Measurements from ENCODE around the gene TBL3. TPM values are rescaled to one million over a fixed set of nuclear protein-coding genes. Genes with fewer than 3 reads are reported as not detected.

The TBL3 gene
- total and polyA plus RNA-seq, 4 donors, result 23.9 to 58.8 (median 44.1) TPM

DNA sequence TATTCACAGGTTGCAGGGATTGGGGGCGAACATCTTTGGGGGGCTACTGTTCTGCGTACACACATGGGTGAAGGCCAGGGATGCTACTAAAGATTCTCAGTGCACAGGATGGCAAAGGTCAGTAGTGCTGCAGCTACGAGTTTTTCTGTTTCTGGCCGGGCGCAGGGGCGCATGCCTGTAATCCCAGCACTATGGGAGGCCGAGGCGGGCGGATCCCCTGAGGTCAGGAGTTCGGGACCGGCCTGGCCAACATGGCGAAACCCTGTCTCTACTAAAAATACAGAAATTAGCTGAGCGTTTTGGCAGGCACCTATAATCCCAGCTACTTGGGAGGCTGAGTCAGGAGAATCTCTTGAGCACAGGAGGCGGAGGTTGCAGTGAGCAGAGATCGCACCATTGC, 41.7 kb downstream of the TBL3 start:
- WGBS, 2 donors, result 90 to 94% methylated on average over 15 of the region's 15 CpGs
- peaks cover 0 to 12% (median 6%) of the 10 kb centered on the region in 5 donors for H3K4me1 ChIP-seq (ENCODE audit: control insufficient read depth in 5 of 5, insufficient read depth in 5 of 5, low read length in 5 of 5)
- no peak overlapping the region for H3K9ac ChIP-seq (ENCODE audit: insufficient read depth in 1 of 2, low read length in 2 of 2)
- no peak for TF ChIP-seq CTCF (IDR thresholded peaks at IDR 0.05; ENCODE audit: control extremely low read depth, extremely low read depth)
- DNase-seq (no peak), ATAC-seq (ENCODE audit: insufficient read depth, low FRiP score) (no peak)
- H3K27ac ChIP-seq (ENCODE audit: low read depth in 1 of 2, low read length in 1 of 2), result no peak overlapping the region
- H3K36me3 ChIP-seq (ENCODE audit: control insufficient read depth in 4 of 4, insufficient read depth in 4 of 4, low read length in 4 of 4), result no peaks in the 10 kb centered on the region
- no peak overlapping the region for H3K4me3 ChIP-seq
- H3K27me3 ChIP-seq (ENCODE audit: control insufficient read depth in 3 of 3, insufficient read depth in 3 of 3, low read length in 2 of 3), result no peaks in the 10 kb centered on the region
- no peaks in the 10 kb centered on the region for H3K9me3 ChIP-seq (ENCODE audit: control insufficient read depth in 4 of 4, insufficient read depth in 3 of 4, low read length in 3 of 4)

DNA sequence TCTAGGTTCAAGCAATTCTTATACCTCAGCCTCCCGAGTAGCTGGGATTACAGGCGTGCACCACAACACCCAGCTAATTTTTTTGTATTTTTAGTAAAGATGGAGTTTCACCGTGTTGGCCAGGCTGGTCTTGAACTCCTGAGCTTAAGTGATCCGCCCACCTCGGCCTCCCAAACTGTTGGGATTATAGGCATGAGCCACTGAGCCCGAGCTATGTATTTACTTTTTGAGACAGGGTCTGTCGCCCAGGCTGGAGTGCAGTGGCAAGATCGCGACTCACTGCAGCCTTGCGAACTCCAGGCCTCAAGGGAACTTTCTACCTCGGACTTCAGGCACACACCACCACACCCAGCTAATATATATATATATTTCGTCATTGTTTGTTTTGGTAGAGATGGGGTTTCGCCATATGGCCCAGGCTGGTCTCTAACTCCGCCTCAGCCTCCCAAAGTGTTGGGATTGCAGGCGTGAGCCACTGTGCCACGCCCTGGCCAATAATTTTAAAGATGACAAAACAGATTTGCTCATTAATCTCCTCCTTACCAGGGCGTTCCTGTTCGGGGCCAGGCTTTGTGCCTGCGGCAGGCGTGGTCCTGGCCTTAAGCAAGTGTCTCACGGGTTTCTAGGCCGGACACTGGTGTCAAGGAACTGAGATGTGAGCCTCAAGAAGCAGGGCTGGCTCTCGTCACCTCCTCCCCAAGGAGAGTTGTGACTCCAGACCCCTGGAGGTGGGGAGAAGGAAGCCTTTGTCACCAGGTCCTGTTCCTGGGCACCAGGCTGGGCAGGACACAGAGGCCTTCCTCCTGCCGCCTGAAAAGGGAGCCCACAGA, 43.5 kb downstream of the TBL3 start:
- DNase-seq (no peak), ATAC-seq (ENCODE audit: insufficient read depth, low FRiP score) (peak; percentile 62)
- H3K4me3 ChIP-seq, result no peak overlapping the region
- TF ChIP-seq CTCF (IDR thresholded peaks at IDR 0.05; ENCODE audit: control extremely low read depth, extremely low read depth), result no peak
- no peaks in the 10 kb centered on the region for H3K9me3 ChIP-seq (ENCODE audit: control insufficient read depth in 4 of 4, insufficient read depth in 3 of 4, low read length in 3 of 4)
- WGBS, 2 donors, result 76 to 84% methylated on average over 24 of the region's 24 CpGs
- H3K9ac ChIP-seq (ENCODE audit: insufficient read depth in 1 of 2, low read length in 2 of 2), result peak overlapping the region in 1 of 2 donors; percentile 13
- peak overlapping the region in 1 of 2 donors; percentile 11 for H3K27ac ChIP-seq (ENCODE audit: low read depth in 1 of 2, low read length in 1 of 2)
- no peaks in the 10 kb centered on the region for H3K36me3 ChIP-seq (ENCODE audit: control insufficient read depth in 4 of 4, insufficient read depth in 4 of 4, low read length in 4 of 4)
- H3K4me1 ChIP-seq (ENCODE audit: control insufficient read depth in 5 of 5, insufficient read depth in 5 of 5, low read length in 5 of 5), result peaks cover 0 to 12% (median 5%) of the 10 kb centered on the region in 5 donors
- H3K27me3 ChIP-seq (ENCODE audit: control insufficient read depth in 3 of 3, insufficient read depth in 3 of 3, low read length in 2 of 3), result peaks cover 0 to 7% (median 4%) of the 10 kb centered on the region in 3 donors

GRCh38 chr16:2015947-2016208, 44.0 kb downstream of the TBL3 start:
- TF ChIP-seq CTCF (IDR thresholded peaks at IDR 0.05; ENCODE audit: control extremely low read depth, extremely low read depth), result no peak
- 90 to 92% methylated on average over 7 of the region's 7 CpGs for WGBS, 2 donors
- Histone ChIP-seq H3K36me3 (ENCODE audit: control insufficient read depth in 4 of 4, insufficient read depth in 4 of 4, low read length in 4 of 4) (no peaks in the 10 kb centered on the region), H3K4me1 (ENCODE audit: control insufficient read depth in 5 of 5, insufficient read depth in 5 of 5, low read length in 5 of 5) (peaks cover 0 to 11% (median 0%) of the 10 kb centered on the region in 5 donors), H3K9ac (ENCODE audit: insufficient read depth in 1 of 2, low read length in 2 of 2) (peak overlapping the region in 1 of 2 donors; percentile 13), H3K27me3 (ENCODE audit: control insufficient read depth in 3 of 3, insufficient read depth in 3 of 3, low read length in 2 of 3) (peaks cover 2 to 7% (median 4%) of the 10 kb centered on the region in 3 donors), H3K4me3 (no peak overlapping the region), H3K27ac (ENCODE audit: low read depth in 1 of 2, low read length in 1 of 2) (peak overlapping the region in 1 of 2 donors; percentile 11), H3K9me3 (ENCODE audit: control insufficient read depth in 4 of 4, insufficient read depth in 3 of 4, low read length in 3 of 4) (no peaks in the 10 kb centered on the region)
- DNase-seq (no peak), ATAC-seq (ENCODE audit: insufficient read depth, low FRiP score) (no peak)
